ENCODE measurements around the gene SLC5A5.

The SLC5A5 gene

GRCh38 chr19:17920527-17920926 lies 48.8 kb downstream of the SLC5A5 start:
- no peak for DNase-seq (ENCODE audit: low spot score)
- in situ Hi-C loops (cut with MboI; ENCODE audit: low sequenced_read_pairs, unreplicated experiment) = loop anchor here (10.0 kb wide), 1 partner anchor 56 kb away; no protein-coding TSS in a partner anchor
- TF ChIP-seq CTCF (IDR thresholded peaks at IDR 0.05; ENCODE audit: borderline replicate concordance, control extremely low read depth, extremely low read depth, insufficient read depth, missing control alignments) = no peak

GRCh38 chr19:17922138-17922537 lies 50.4 kb downstream of the SLC5A5 start:
- in situ Hi-C loops (cut with MboI; ENCODE audit: low sequenced_read_pairs, unreplicated experiment) = loop anchor here (10.0 kb wide), 1 partner anchor 57 kb away; no protein-coding TSS in a partner anchor
- no peak for DNase-seq (ENCODE audit: low spot score)
- TF ChIP-seq CTCF (IDR thresholded peaks at IDR 0.05; ENCODE audit: borderline replicate concordance, control extremely low read depth, extremely low read depth, insufficient read depth, missing control alignments) = no peak

GRCh38 chr19:17926044-17926443 lies 54.3 kb downstream of the SLC5A5 start:
- no peak for TF ChIP-seq CTCF (IDR thresholded peaks at IDR 0.05; ENCODE audit: borderline replicate concordance, control extremely low read depth, extremely low read depth, insufficient read depth, missing control alignments)

GRCh38 chr19:17929056-17929455 lies 57.3 kb downstream of the SLC5A5 start:
- peak; percentile 62 for DNase-seq (ENCODE audit: low spot score)
- in situ Hi-C loops (cut with MboI; ENCODE audit: low sequenced_read_pairs, unreplicated experiment) = loop anchor here (10.0 to 25.0 kb wide), 2 partner anchors 64 to 133 kb away; no protein-coding TSS in a partner anchor
- TF ChIP-seq CTCF (IDR thresholded peaks at IDR 0.05; ENCODE audit: borderline replicate concordance, control extremely low read depth, extremely low read depth, insufficient read depth, missing control alignments) = no peak

More at GRCh38 chr19:17926044-17926443, 54.3 kb downstream of the SLC5A5 start:
- DNase-seq (ENCODE audit: low spot score) = no peak
- in situ Hi-C loops (cut with MboI; ENCODE audit: low sequenced_read_pairs, unreplicated experiment) = loop anchor here (10.0 to 25.0 kb wide), 2 partner anchors 61 to 136 kb away; no protein-coding TSS in a partner anchor

- in situ Hi-C loops (cut with MboI; ENCODE audit: low sequenced_read_pairs, unreplicated experiment) = loop anchor here (25.0 kb wide), 1 partner anchor 131 kb away; no protein-coding TSS in a partner anchor
- no peak for DNase-seq (ENCODE audit: low spot score)
- TF ChIP-seq CTCF (IDR thresholded peaks at IDR 0.05; ENCODE audit: borderline replicate concordance, control extremely low read depth, extremely low read depth, insufficient read depth, missing control alignments) = no peak
These were observed 59.9 kb downstream of the SLC5A5 start for GRCh38 chr19:17931532-17932191.

GRCh38 chr19:17932485-17933338 lies 61.0 kb downstream of the SLC5A5 start, which contains the start of gene CCDC124:
TSS of gene CCDC124 (plus strand) at chr19:17933015. CDS start at chr19:17936421, 3,406 bp downstream.
- peak; percentile 96 for TF ChIP-seq CTCF (IDR thresholded peaks at IDR 0.05; ENCODE audit: borderline replicate concordance, control extremely low read depth, extremely low read depth, insufficient read depth, missing control alignments)
- in situ Hi-C loops (cut with MboI; ENCODE audit: low sequenced_read_pairs, unreplicated experiment) = loop anchor here (25.0 kb wide), 1 partner anchor 130 kb away; no protein-coding TSS in a partner anchor
- peak; percentile 94 for DNase-seq (ENCODE audit: low spot score)

Measured in GM13976 (cell line).